HEK293T (cell line): ENCODE data around the gene MAP4K4.

Experiments used
- BHLHE40 ChIP-seq: fragments of 450-650 bp; IDR thresholded peaks from 2 replicates; pipeline ENCODE4 v1.6.1; 2016; ENCODE audit warnings: mild to moderate bottlenecking, moderate library complexity, borderline replicate concordance
- FOXA1 ChIP-seq: fragments of 450-650 bp; IDR thresholded peaks from 2 replicates; pipeline ENCODE4 v1.6.1; 2016; ENCODE audit warnings: mild to moderate bottlenecking
- FOXM1 ChIP-seq: fragments of 450-650 bp; IDR thresholded peaks from 2 replicates; pipeline ENCODE4 v1.6.1; 2017; ENCODE audit warnings: mild to moderate bottlenecking, borderline replicate concordance
- HDGF ChIP-seq: fragments of 450-650 bp; IDR thresholded peaks from 2 replicates; pipeline ENCODE4 v1.6.1; 2017; ENCODE audit warnings: antibody characterized with exemption, borderline replicate concordance
- L3MBTL2 ChIP-seq: fragments of 450-650 bp; conservative IDR thresholded peaks from 2 replicates; pipeline ENCODE4 v1.6.1; 2016; ENCODE audit warnings: mild to moderate bottlenecking
- LEF1 ChIP-seq: fragments of 450-650 bp; IDR thresholded peaks from 2 replicates; pipeline ENCODE4 v1.6.1; 2017; ENCODE audit warnings: mild to moderate bottlenecking, borderline replicate concordance
- SP1 ChIP-seq: fragments of 450-650 bp; IDR thresholded peaks from 2 replicates; pipeline ENCODE4 v1.6.1; 2017
- SUZ12 ChIP-seq: fragments of 450-650 bp; IDR thresholded peaks from 2 replicates; pipeline ENCODE4 v1.6.1; 2016; ENCODE audit warnings: mild to moderate bottlenecking
- ZNF384 ChIP-seq: fragments of 450-650 bp; IDR thresholded peaks from 2 replicates; pipeline ENCODE4 v1.6.1; 2016
- TF ChIP-seq, protein P1 (sequence below): fragments of 450-650 bp; IDR thresholded peaks from 2 replicates; pipeline ENCODE4 v1.6.1; 2016

GRCh38 chr2:101763496-101764333, 66.2 kb downstream of the MAP4K4 start:
- no peak for TF ChIP-seq SP1
- no peak for TF ChIP-seq SUZ12
- TF ChIP-seq FOXA1: no peak
- TF ChIP-seq, protein P1, sequence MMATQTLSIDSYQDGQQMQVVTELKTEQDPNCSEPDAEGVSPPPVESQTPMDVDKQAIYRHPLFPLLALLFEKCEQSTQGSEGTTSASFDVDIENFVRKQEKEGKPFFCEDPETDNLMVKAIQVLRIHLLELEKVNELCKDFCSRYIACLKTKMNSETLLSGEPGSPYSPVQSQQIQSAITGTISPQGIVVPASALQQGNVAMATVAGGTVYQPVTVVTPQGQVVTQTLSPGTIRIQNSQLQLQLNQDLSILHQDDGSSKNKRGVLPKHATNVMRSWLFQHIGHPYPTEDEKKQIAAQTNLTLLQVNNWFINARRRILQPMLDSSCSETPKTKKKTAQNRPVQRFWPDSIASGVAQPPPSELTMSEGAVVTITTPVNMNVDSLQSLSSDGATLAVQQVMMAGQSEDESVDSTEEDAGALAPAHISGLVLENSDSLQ: no peak
- TF ChIP-seq BHLHE40: no peak
- no peak for TF ChIP-seq LEF1
- TF ChIP-seq FOXM1: no peak
- no peak for TF ChIP-seq ZNF384
- TF ChIP-seq L3MBTL2: no peak
- TF ChIP-seq HDGF: no peak
